CD14-positive monocyte (primary cell): ENCODE data around the gene RPL18A. TPM values are rescaled to one million over a fixed set of nuclear protein-coding genes. Genes with fewer than 3 reads are reported as not detected.
A peak's percentile ranks its signal among the peaks of the same experiment; 100 is the strongest.

Experiments
- DNase-seq, 3 donors: peaks; one replicate each; pipeline ENCODE4 v3.0.0-alpha.2; 2011 to 2022
- H2AFZ ChIP-seq: 2 replicates; pipeline ENCODE4 v1.6.0; 2012; ENCODE audit warnings: mild to moderate bottlenecking, low read depth, low read length, inconsistent platforms; ENCODE audit not compliant: insufficient read depth, poor library complexity, severe bottlenecking
- H3K27ac ChIP-seq, 2 donors: 1 replicate in 1 of 2; 2 replicates in 1 of 2; pipeline ENCODE4 v1.5.1; 2012 to 2013; ENCODE audit warnings: low read length in 2 of 2, control low read depth in 1 of 2, inconsistent platforms in 1 of 2, low read depth in 1 of 2, mild to moderate bottlenecking in 1 of 2
- H3K27me3 ChIP-seq, 2 donors: one replicate each; pipeline versions ENCODE4 v1.6.0 to v1.6.1; 2011 to 2013; ENCODE audit warnings: low read length in 2 of 2; ENCODE audit not compliant: control insufficient read depth in 2 of 2, insufficient read depth in 2 of 2
- H3K36me3 ChIP-seq, 2 donors: replicated peaks in 1 of 2; 1 replicate in 1 of 2; 2 replicates in 1 of 2; pipeline versions ENCODE4 v1.5.1 to v1.6.1; 2012 to 2013; ENCODE audit warnings: low read length in 2 of 2, control low read depth in 1 of 2, inconsistent platforms in 1 of 2, mild to moderate bottlenecking in 1 of 2; ENCODE audit not compliant: insufficient read depth in 2 of 2, control insufficient read depth in 1 of 2
- H3K4me1 ChIP-seq, 2 donors: 1 replicate in 1 of 2; 2 replicates in 1 of 2; pipeline versions ENCODE4 v1.5.1 to v1.6.1; 2012 to 2013; ENCODE audit warnings: low read length in 2 of 2, control low read depth in 1 of 2, inconsistent platforms in 1 of 2, mild to moderate bottlenecking in 1 of 2, moderate library complexity in 1 of 2; ENCODE audit not compliant: insufficient read depth in 2 of 2, control insufficient read depth in 1 of 2
- H3K4me2 ChIP-seq: replicated peaks from 2 replicates; pipeline ENCODE3; 2012; ENCODE audit warnings: low read length, moderate library complexity, mild to moderate bottlenecking; ENCODE audit not compliant: poor library complexity, severe bottlenecking; ENCODE audit errors: extremely low read depth
- H3K4me3 ChIP-seq, 3 experiments: fragments of 200-600 bp in 1 of 3; sonication (generic) in 1 of 3; replicated peaks in 1 of 3; 1 replicate in 2 of 3; 2 replicates in 1 of 3; pipeline ENCODE4 v1.5.1; 2011 to 2013; ENCODE audit warnings: low read length in 3 of 3, mild to moderate bottlenecking in 3 of 3, control low read depth in 2 of 3, low read depth in 2 of 3, inconsistent platforms in 1 of 3, moderate library complexity in 1 of 3
- H3K79me2 ChIP-seq: 2 replicates; pipeline ENCODE4 v1.6.0; 2012; ENCODE audit warnings: mild to moderate bottlenecking, control low read depth, inconsistent platforms, low read length, moderate library complexity; ENCODE audit not compliant: insufficient read depth
- H3K9ac ChIP-seq: 2 replicates; pipeline ENCODE4 v1.6.0; 2017; ENCODE audit warnings: low read length, mild to moderate bottlenecking; ENCODE audit not compliant: insufficient read depth, poor library complexity, severe bottlenecking
- H3K9me3 ChIP-seq, 2 donors: replicated peaks in 1 of 2; 1 replicate in 1 of 2; 2 replicates in 1 of 2; pipeline versions ENCODE4 v1.5.1 to v1.6.1; 2012 to 2013; ENCODE audit warnings: low read length in 2 of 2, control low read depth in 1 of 2; ENCODE audit not compliant: control insufficient read depth in 1 of 2, insufficient read depth in 1 of 2
- H4K20me1 ChIP-seq: 2 replicates; pipeline ENCODE4 v1.6.0; 2012; ENCODE audit warnings: mild to moderate bottlenecking, low read length, control low read depth, moderate library complexity; ENCODE audit not compliant: insufficient read depth
- H3K27ac Mint-ChIP-seq, 7 donors: one replicate each; pipeline ENCODE4 v1.8.0; 2020; ENCODE audit warnings: mild to moderate bottlenecking in 7 of 7, mixed read lengths in 7 of 7, moderate library complexity in 6 of 7, inconsistent platforms in 2 of 7
- H3K27me3 Mint-ChIP-seq, 3 donors: one replicate each; pipeline ENCODE4 v1.8.0; 2021 to 2022; ENCODE audit warnings: low read depth in 3 of 3, mild to moderate bottlenecking in 3 of 3, mixed read lengths in 3 of 3, moderate library complexity in 3 of 3, inconsistent platforms in 1 of 3
- H3K36me3 Mint-ChIP-seq, 2 donors: one replicate each; pipeline ENCODE4 v1.8.0; 2020; ENCODE audit warnings: mixed read lengths in 2 of 2, inconsistent platforms in 1 of 2, mild to moderate bottlenecking in 1 of 2
- H3K4me1 Mint-ChIP-seq: one replicate; pipeline ENCODE4 v1.8.0; 2020; ENCODE audit warnings: mild to moderate bottlenecking, mixed read lengths
- H3K4me3 Mint-ChIP-seq, 2 donors: one replicate each; pipeline ENCODE4 v1.8.0; 2020; ENCODE audit warnings: mild to moderate bottlenecking in 2 of 2, mixed read lengths in 2 of 2, moderate library complexity in 1 of 2
- H3K9me3 Mint-ChIP-seq, 7 donors: one replicate each; pipeline ENCODE4 v1.8.0; 2020 to 2022; ENCODE audit warnings: mixed read lengths in 7 of 7, mild to moderate bottlenecking in 6 of 7, moderate library complexity in 6 of 7, inconsistent platforms in 2 of 7
- WGBS: methylation state at CpG from one replicate; pipeline ENCODE4 v1.1.5; 2013; ENCODE audit warnings: missing lambda C conversion rate; ENCODE audit not compliant: insufficient coverage; 5-methylcytosine and 5-hydroxymethylcytosine counted together
- intact Hi-C, 2 donors: fragments of 100-400 bp; cut with micrococcal nuclease; formaldehyde crosslinking; loops; one replicate each; pipeline versions ENCODE4 v1.15.0 to v1.15.1; 2023
- polyA plus RNA-seq, 3 donors: library from polyadenylated mRNA; depleted of rRNA in 1 of 3; unstranded in 2 of 3; stranded (reverse) in 1 of 3; fragments of 300-500 nt in 2 of 3; fragments of >200 nt in 1 of 3; fragmentation: Illumina TruSeq in 2 of 3; gene quantifications; 1 replicate in 2 of 3; 2 replicates in 1 of 3; pipeline ENCODE4 v1.2.3, GENCODE V29; 2012 to 2021
- TF ChIP-seq, protein P1 (sequence below): fragments of 200-600 bp; IDR thresholded peaks from one replicate; pipeline ENCODE4 v1.8.0; 2022; ENCODE audit warnings: antibody characterized with exemption, mild to moderate bottlenecking

RPL18A gene
- polyA plus RNA-seq, 3 donors: 1,189 to 1,285 (median 1,268) TPM

DNA sequence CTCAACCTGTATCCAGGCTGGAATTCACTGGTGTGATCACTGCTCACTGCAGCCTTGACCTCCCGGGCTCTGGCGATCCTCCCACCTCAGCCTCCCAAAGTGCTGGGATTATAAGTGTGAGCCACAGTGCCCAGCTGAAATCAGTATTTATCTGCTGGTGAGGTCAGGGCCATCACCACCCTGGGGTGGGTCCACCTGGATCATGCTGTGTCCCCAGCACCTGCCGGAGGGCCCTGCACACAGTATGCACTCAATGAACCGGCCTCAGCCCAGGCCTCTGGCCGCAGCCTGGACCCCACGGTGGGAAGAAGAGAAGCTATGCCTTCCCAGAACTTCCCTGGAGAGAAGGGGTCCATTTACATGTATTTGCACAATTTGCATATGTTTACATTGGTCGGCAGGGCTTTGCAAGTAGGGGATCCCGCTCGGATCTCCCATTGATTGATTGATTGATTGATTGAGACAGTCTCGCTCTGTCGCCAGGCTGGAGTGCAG lies 9.5 kb downstream of the RPL18A start:
- H3K9ac ChIP-seq: no peak overlapping the region
- no peak overlapping the region for H3K4me3 ChIP-seq
- peaks cover 34 to 41% (median 37%) of the 10 kb centered on the region in 3 donors for H3K27me3 Mint-ChIP-seq
- H3K4me1 Mint-ChIP-seq: peaks cover 18% of the 10 kb centered on the region
- whole genome bisulfite sequencing: 86% methylated on average over 6 of the region's 11 CpGs
- intact Hi-C loops: no loop called here
- no peak overlapping the region for H3K27ac Mint-ChIP-seq
- peaks cover 0 to 7% (median 2%) of the 10 kb centered on the region in 7 donors for H3K9me3 Mint-ChIP-seq
- peaks cover 19 to 35% of the 10 kb centered on the region in 2 donors for H3K27me3 ChIP-seq
- TF ChIP-seq, protein P1, sequence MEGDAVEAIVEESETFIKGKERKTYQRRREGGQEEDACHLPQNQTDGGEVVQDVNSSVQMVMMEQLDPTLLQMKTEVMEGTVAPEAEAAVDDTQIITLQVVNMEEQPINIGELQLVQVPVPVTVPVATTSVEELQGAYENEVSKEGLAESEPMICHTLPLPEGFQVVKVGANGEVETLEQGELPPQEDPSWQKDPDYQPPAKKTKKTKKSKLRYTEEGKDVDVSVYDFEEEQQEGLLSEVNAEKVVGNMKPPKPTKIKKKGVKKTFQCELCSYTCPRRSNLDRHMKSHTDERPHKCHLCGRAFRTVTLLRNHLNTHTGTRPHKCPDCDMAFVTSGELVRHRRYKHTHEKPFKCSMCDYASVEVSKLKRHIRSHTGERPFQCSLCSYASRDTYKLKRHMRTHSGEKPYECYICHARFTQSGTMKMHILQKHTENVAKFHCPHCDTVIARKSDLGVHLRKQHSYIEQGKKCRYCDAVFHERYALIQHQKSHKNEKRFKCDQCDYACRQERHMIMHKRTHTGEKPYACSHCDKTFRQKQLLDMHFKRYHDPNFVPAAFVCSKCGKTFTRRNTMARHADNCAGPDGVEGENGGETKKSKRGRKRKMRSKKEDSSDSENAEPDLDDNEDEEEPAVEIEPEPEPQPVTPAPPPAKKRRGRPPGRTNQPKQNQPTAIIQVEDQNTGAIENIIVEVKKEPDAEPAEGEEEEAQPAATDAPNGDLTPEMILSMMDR: no peak
- H3K36me3 Mint-ChIP-seq: peaks cover 6 to 13% of the 10 kb centered on the region in 2 donors
- no peak for DNase-seq
- peaks cover 19 to 21% of the 10 kb centered on the region in 2 donors for H3K4me1 ChIP-seq
- peaks cover 2 to 10% of the 10 kb centered on the region in 2 donors for H3K36me3 ChIP-seq
- peaks cover 0 to 4% of the 10 kb centered on the region in 2 donors for H3K9me3 ChIP-seq
- no peak overlapping the region for H3K4me2 ChIP-seq
- peaks cover 17% of the 10 kb centered on the region for H4K20me1 ChIP-seq
- no peak overlapping the region for H2AFZ ChIP-seq
- no peaks in the 10 kb centered on the region for H3K79me2 ChIP-seq
- no peak overlapping the region for H3K4me3 Mint-ChIP-seq
- H3K27ac ChIP-seq: no peak overlapping the region

DNA sequence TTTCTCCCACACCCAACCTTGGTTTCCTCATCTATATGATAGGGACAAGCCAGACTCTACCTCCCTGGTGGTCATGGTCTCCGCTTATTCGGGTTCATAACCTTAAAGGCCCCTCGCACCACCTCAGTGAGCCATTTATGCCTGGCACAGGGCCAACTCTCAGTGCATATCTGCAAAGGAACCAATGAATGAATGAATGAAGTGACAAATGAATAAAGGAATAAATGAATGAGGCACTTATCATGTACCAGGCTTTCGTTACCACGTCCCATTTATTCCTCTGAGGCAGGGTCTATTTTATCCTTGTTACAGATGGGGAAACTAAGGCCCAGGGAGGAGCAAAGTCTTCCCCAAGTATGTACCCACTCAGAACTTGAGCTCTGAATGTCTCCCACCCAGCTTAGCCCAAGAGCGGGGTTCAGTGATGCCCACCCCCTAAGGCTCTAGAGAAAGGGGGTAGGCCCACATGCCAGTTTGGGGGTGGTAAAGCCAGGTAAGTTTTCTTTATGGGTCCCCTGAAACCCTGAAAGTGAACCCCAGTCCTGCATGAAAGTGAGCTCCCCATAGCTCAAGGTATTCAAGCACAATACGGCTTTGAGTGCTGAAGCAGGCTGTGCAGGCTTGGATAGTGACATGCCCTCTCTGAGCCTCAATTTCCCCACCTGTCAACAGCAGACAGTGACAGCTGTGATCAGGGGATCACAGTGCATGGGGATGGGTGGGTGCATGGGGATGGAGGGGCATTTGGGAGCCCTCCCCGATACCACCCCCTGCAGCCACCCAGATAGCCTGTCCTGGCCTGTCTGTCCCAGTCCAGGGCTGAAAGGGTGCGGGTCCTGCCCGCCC lies 11.5 kb downstream of the RPL18A start:
- H2AFZ ChIP-seq: no peak overlapping the region
- H3K27ac ChIP-seq: no peak overlapping the region

More for the DNA sequence above, 11.5 kb downstream of the RPL18A start:
- 0% methylated on average over 2 of the region's 10 CpGs for WGBS
- H3K36me3 ChIP-seq: no peaks in the 10 kb centered on the region
- H3K4me1 ChIP-seq: peaks cover 19 to 21% of the 10 kb centered on the region in 2 donors
- intact Hi-C loops: no loop called here
- H3K27ac Mint-ChIP-seq: no peak overlapping the region
- H4K20me1 ChIP-seq: no peaks in the 10 kb centered on the region
- DNase-seq: no peak
- H3K27me3 Mint-ChIP-seq: peaks cover 41 to 51% (median 51%) of the 10 kb centered on the region in 3 donors
- H3K36me3 Mint-ChIP-seq: no peaks in the 10 kb centered on the region
- peaks cover 16% of the 10 kb centered on the region for H3K4me1 Mint-ChIP-seq
- peaks cover 21 to 43% of the 10 kb centered on the region in 2 donors for H3K27me3 ChIP-seq
- H3K4me3 Mint-ChIP-seq: peak overlapping the region in 1 of 2 donors; percentile 80
- H3K9ac ChIP-seq: no peak overlapping the region
- H3K9me3 Mint-ChIP-seq: peaks cover 0 to 9% (median 2%) of the 10 kb centered on the region in 7 donors
- TF ChIP-seq, protein P1: no peak
- peaks cover 0 to 4% of the 10 kb centered on the region in 2 donors for H3K9me3 ChIP-seq
- no peaks in the 10 kb centered on the region for H3K79me2 ChIP-seq
- no peak overlapping the region for H3K4me3 ChIP-seq
- H3K4me2 ChIP-seq: peak overlapping the region; percentile 73
